GM12874 (cell line): ENCODE measurements around the gene BABAM1.

Source experiments
- CTCF ChIP-seq: IDR thresholded peaks from 2 replicates; pipeline ENCODE4 v1.5.1; 2011; ENCODE audit warnings: low read depth, mild to moderate bottlenecking, control low read depth, low read length, moderate library complexity; ENCODE audit not compliant: insufficient read depth

Gene BABAM1

GRCh38 chr19:17309198-17309964, 42.1 kb downstream of the BABAM1 start, which contains the start of gene DDA1:
DDA1 (plus strand) TSS chr19:17309563; CDS start chr19:17309655, 92 bp downstream.
- no peak for TF ChIP-seq CTCF

- no peak for TF ChIP-seq CTCF
These were observed 42.8 kb downstream of the BABAM1 start for GRCh38 chr19:17309965-17310461.

GRCh38 chr19:17311455-17312188, 44.4 kb downstream of the BABAM1 start:
- TF ChIP-seq CTCF = no peak

- TF ChIP-seq CTCF = no peak
These were observed 45.2 kb downstream of the BABAM1 start for GRCh38 chr19:17312189-17313113.

GRCh38 chr19:17314007-17314593, 46.9 kb downstream of the BABAM1 start:
- no peak for TF ChIP-seq CTCF

- TF ChIP-seq CTCF = no peak
These were observed 51.7 kb downstream of the BABAM1 start for GRCh38 chr19:17318966-17319365.
